A549 treated with Mapracorat at 1 μM for 4 hours (cell line): ENCODE data around the gene FGF9. TPM values are rescaled to one million over a fixed set of nuclear protein-coding genes. Genes with fewer than 3 reads are reported as not detected.

Experiments used
- total RNA-seq: library from RNA; stranded (reverse); fragments of 200-300 nt; extraction: Qiagen RNA extraction; gene quantifications from 5 replicates; pipeline ENCODE4 v1.2.3, GENCODE V29; 2022

The FGF9 gene
- not detected in 5 replicates for total RNA-seq

DNA sequence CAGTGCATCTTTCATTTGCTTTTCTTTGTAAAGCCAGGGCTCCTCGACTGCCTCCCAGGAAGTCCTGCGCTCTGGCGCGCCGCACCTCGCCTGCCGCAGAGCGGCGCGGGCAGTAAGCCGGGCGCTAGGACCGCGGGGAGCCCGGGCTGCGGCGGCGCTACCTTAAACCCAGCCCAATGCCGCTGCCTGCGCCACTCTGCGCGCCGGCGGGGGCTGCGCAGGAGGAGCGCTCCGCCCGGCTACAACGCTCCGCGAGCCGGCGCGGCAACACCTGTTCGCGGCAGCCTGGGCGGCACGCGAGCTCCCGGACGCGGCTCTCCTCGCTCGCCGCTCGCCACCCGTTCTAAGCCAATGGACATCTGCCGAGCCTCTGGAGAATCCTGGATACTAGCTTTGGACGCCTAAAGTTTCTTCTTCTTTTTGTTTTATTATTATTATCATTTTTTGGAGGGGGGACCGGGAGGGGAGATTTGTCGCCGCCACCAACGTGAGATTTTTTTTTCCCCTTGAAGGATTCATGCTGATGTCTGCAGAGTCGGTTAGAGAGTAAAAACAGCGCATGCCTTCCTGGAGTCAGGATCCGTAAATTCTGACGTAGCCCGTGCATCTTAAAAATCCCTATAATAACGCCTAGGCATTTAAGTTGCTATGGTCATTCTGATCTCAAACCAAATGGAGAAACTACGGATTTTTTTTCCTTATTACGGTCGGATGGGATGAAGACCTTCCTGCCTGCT lies at the start of gene FGF9:
FGF9 (plus strand) TSS at position 191 of the 737 bp plus-strand sequence. CDS start 840 bp downstream, outside the sequence.

Other genes starting within 250 kb of the FGF9 start
- gene ZDHHC20, start 211.8 kb upstream of the FGF9 start, total RNA-seq = 12.1 to 19.0 TPM (median 15.7 TPM) in 5 replicates
- gene MICU2, start 66.9 kb upstream of the FGF9 start, total RNA-seq = 15.9 to 17.5 TPM (median 16.3 TPM) in 5 replicates